ENCODE results near the gene NDUFB2.
"Not testable (repeated sequence)": the region's sequence is repeated elsewhere in the genome, so short reads cannot be mapped to it uniquely, and the experiment has no call there.

Gene NDUFB2

DNA sequence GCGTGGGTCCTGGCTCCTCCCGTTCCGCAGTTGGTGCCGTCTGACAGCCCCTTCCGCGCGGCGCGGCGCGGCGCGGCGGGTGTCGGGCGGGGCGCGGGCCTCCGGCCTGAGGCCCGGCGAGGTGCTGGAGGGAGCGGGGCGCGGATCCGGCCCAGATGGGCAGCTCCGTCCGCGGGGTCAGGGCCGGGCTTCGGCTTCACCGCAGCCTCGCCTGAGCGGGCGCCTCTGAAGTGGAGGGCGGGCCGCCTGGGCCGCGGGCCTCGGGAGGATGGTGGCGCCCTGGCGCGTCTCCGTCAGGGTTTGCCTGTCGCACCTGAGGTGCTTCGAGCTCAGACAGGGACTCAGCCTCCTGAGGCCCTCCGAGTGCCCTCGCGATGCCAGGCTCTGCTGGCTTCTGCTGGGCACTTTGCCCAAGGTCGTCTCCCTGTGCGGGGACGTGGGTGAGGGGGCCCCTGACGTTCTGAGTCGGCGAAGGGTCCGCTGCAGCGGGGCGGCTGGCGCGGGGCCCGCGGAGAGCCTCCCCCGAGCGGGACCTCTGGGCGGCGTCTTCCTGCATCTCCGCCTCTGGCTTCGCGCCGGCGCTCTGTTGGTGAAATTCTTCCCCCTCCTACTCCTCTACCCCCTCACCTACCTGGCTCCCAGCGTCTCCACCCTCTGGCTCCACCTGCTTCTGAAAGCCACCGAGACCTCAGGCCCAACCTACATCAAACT, 23.3 kb upstream of the NDUFB2 start:
- DNase-seq = peak; percentile 58

DNA sequence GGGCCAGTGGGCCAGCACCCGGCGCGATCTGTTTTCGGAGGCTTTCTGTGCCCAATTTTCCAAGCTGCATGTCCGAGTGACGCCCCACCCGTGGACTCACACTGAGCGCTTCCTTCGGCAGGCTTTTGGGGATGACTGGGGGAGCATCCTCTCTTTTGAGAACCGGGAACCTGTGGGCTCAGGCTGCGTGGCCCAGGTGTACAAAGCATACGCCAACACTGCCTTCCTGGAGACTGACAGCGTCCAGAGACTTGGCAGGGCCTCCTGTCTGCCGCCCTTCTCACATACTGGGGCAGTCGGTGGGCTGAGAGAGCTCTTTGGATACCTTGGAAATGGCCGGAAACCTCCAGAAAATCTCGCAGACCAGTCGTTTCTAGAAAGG, 22.7 kb upstream of the NDUFB2 start:
- no peak for DNase-seq

DNA sequence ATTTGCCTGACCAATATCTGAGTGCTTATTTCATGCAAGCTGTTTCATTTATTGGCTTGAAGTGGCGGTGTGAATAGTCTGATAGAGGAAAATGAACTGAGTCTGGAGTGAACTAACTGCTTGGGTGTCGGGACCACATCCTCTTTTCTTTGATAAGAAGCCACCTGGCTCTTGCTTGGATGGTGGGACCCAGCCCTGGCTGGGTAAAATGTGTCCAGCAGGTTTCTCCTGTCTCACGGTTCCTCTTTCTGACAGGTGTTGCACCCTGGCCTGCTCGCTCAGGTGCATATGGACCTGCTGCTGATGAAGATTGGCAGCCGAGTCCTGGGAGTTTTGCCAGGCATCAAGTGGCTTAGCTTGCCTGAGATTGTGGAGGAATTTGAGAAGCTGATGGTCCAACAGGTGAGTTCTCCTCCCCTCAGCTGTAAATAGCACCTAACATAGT, 22.1 kb upstream of the NDUFB2 start:
- no peak for DNase-seq

DNA sequence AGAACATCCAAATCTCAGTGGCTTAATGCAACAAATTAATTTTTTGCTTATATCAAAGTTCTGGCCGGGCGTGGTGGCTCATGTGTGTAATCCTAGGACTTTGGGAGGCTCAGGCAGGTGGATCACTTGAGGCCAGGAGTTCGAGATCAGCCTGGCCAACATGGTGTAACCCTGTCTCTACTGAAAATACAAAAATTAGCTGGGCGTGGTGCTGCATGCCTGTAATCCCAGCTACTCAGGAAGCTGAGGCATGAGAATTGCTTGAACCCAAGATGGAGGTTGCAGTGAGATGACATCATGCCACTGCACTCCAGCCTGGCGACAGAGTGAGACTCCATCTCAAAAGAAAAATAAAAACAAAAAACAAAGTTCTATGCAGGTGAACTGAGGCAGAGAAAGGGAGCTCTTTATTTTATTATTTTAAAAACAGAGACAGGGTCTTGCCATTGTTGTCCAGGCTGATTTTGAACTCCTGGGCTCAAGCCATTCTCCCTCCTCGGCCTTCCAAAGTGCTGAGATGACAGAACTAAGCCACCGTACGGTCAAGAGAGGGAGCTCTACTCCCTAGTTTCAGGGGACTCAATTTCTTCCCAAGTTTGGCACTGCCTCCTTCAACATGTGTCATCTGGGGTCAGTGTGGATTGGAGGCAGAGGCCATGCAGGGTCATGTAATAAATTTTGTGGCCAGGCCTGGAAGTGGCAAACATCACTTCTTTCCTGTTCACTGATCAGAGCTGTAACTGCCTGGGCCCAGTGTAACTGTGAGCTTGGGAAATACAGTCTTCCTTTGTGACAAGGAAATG, 21.4 kb upstream of the NDUFB2 start:
- DNase-seq = no peak

DNA sequence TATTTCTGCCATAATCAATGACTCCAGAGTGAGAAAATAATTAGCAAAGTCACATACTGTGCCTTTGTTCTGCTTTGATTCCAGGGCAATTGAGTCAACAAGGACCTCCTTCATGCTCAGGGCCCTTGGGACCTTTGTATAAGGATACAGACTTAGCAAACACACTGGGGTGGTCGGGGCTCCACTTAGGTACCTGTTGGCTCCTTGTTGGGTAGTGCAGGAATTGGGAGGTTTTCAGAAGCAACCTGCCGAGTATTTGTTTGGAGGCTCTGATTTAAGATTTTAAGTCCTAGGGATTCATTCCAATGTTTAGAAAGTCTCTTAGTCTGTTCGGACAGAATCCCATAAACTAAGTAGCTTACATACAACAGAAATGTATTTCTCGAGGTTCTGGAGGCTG, 20.8 kb upstream of the NDUFB2 start:
- DNase-seq = no peak

DNA sequence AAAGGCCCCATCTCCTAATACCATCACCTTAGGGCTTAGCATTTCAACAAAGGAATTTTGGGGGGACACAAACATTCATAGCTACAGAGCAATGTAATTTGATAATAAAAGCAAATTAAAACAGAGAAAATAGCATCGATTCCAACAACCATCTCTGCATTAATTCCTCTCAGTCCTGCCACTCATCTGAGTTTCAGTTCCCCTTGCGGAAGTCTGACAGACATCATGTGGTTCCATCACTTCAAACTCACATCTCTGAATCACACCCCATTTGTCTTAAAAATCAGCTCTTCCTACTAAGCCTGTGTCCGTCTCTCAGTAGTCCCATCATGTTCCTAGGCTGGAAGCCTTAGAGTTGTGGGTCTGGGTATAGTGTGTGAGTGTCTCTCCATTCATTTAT, 20.2 kb upstream of the NDUFB2 start:
- no peak for DNase-seq

DNA sequence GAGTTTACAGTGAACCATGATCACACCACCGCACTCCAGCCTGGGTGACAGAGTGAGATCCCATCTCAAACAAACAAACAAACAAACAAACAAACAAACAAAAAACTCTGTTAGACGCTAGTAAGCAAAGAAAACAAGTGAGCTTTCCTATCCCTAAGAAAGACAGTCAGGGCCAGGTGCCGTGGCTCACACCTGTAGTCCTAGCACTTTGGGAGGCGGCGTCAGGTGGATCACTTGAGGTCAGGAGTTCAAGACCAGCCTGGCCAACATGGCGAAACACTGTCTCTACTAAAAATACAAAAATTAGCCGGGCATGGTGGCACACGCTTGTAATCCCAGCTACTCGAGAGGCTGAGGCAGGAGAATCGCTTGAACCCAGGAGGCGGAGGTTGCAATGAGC, 19.6 kb upstream of the NDUFB2 start:
- DNase-seq = not testable (repeated sequence)

DNA sequence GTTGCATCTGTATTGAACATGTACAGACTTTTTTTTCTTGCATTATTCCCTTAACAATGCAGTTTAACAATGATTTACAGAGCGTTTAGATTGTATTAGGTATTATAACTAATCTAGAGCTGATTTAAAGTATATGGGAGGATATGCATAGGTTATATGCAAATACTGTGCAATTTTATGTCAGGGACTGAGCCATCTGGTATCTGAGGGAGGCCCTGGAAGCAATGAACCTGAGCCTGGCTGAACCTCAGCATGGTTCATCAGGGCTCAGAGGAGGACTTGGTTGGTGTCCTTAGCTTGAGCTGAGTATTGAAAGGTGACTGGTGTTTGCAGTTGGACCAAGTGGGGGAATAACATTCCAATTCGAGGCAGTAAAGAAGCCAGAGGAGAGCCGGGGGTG, 19.0 kb upstream of the NDUFB2 start:
- no peak for DNase-seq

DNA sequence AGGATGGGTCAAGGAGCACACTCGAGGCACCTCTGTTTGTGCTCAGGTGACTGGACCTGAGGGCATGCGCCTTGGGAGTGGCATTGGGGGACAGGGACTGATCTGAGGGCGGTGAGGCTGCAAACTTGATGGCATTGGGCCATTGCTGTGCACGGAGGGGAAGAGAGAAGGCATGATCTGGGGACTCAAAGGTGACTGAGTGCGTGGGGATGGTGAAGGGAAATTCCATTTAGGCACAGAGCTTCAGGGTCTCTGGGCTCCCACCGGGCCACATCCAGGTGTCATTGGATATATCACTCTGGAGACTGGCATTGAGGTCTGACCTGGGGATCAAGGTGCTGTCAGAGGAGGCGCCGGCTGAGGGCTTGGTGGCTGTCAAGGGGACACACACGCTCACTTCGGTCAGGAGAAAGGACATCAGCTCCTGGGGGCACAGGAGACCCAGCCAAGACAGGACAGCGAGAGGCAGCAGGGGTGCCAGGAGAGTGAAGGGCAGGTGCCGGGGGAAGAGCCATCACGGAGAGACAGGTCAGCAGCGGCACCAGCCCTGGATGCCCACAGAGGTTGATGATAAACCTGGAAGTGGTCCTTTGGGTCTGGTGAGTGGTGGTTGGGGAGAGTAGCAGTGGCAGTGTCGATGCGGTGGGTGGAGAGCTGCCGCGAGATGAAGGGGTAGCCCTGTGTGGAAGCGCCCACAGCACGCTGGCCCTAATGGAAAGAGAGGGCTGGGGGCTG, 18.3 kb upstream of the NDUFB2 start:
- no peak for DNase-seq

DNA sequence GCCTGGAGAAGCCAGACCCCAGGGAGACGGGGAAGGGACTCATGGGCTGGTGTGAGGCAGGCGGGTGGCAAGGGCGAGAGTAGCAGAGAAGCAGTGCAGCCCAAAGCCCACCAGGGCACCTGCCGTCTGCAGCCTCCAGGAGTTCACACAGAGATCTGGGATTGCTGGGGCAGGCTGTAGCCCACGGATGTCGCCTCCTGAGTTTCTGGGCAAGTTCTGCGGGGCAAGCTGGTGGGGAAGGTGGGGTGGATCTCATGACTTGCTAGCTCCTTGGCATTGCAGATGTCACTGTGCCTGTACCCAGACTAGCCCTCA, 17.7 kb upstream of the NDUFB2 start:
- DNase-seq = no peak

DNA sequence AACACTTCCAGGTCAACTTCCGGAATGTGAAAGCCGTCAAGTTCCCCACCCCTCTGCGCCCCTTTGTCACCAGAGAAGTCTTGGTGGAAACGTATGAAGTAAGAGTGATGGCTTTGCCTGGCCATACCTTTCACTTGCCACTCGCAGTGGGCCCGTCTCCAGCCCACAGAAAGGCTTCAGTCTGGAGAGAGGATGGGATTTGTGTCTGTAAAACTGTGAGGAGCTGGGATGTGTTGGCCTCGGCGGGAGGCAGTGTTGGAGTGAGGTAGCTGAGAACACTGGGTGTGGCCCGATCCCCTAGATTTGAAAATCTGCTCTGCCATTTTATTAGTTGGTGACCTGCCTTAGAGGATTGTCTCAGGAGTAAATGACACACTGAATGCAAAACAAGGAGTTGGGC, 17.3 kb upstream of the NDUFB2 start:
- DNase-seq = no peak

DNA sequence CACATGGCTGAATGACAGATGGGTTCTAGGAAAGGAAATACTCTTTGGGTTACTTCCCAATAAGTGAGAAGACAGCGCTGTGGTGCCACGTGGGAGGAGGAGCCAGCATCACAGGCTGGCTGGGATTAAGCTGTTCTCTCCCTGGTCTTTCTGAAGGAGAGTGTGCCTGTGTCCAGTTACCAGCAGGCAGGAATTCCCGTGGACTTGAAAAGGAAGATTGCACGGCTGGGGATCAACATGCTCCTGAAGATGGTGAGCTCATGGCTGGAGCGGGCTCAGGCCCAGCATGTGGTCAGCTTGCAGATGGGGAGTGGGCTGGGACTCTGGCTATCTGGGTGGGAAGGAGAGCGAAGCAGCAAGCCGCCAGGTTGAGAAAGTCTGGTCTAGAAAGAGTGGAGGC, 15.6 kb upstream of the NDUFB2 start:
- no peak for DNase-seq

DNA sequence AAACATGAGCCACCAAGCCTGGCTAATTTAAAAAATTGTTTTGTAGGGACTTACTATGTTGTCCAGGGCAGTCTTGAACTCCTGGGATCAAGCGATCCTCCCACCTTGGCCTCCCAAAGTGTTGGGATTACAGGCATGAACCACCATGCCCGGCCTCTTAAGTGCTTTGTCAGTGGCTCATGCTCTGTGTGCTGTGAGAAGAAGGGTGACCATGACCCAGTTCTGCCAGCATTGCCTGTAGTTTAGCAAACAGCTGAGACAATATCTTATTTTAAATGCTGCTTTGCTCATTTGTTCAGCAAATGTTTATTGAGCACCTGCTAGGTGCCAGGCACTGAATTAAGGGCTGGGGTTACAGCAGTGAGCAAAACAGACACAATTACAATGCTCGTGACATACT, 14.7 kb upstream of the NDUFB2 start:
- DNase-seq = no peak

DNA sequence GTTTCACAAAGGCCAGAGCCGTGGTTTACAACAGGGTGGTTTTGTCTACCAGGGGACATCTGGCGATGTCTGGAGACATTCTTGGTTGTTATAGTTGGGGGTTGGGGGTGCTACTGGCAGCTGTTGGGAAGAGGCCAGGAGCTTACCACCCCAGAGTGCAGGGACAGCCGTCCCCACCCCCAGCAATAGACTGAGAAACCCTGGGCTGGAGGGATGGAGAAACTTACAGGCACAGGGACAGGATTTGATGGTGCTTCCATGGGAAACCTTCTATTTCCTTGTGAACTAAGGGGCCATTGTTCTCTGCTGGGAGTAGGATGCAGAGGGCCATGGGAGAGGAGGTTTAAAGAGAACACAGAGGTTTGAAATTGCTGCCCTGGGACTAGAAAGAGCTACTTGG, 12.9 kb upstream of the NDUFB2 start:
- no peak for DNase-seq

DNA sequence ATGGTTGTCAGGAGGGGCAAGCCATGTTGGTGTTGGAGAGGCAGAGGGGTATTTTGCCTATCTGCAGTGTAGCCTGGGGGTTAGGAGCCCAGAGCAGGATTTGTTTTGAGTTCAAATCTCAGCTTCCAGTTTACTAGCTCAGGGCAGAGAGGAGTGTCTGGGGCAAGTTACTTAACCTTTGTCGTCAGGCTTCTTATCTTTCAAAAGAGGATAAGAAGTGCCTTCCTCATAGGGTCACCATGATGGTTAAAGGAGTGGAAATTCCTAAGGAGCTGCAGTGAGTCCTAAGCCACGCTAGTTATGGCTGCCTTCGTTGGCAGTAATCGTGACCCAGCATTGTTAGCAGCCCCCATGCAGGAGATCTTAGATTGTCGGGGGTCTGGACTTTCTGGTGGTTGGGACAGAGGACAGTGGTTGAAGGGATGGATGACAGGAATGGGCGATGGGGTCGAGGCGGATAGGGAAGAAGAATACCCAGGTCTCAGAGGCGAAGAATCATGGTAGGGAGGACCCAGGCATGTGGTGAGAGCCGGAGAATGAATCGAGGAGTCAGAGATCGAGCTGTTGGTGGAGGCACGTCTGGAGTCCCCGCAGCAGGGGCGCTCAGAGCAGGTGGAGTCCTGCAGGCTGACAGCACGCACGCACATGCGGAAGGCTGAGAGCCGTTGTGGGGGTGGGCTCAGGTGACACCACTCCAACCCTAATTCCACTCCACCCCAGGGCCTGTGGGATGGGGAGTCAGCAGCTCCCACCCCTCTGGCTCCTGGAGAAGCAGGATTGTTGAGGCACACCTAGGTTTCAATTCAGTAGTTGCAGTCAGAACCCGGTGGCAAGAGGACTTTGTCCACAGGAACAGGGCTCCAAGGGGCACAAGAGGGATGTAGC, 12.2 kb upstream of the NDUFB2 start:
- DNase-seq = no peak

DNA sequence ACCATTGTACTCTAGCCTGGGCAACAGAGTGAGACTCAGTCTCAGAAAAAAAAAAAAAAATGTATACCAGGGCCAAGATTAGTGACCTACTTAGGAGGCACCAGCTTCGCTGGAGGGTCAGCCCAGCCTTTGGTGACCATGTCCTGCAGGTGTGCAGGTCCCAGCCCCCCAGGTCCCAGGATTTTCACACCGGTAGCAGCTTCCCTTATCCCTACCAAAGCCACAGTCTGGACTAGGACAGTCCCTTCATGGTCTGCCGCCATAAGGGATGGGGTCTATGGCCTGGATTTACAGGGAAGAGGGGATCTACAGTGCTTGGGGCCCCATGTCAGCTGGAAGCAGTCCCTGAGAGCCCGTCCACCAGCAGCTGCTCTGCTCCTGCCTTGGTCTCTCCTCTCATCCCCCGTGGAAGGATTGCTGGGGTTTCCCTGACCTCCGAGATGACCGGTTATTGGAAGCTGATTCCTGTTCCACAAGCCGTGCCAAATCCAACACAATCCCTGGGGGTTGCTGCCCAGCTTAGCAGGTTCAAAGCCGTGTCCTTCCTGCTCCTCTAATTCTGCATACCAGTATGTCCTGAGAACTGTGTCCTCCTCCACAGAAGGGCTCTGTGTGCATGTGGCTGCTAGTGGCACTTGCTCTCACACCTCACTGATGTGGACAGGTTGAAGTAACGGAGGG, 11.0 kb upstream of the NDUFB2 start:
- DNase-seq = no peak

DNA sequence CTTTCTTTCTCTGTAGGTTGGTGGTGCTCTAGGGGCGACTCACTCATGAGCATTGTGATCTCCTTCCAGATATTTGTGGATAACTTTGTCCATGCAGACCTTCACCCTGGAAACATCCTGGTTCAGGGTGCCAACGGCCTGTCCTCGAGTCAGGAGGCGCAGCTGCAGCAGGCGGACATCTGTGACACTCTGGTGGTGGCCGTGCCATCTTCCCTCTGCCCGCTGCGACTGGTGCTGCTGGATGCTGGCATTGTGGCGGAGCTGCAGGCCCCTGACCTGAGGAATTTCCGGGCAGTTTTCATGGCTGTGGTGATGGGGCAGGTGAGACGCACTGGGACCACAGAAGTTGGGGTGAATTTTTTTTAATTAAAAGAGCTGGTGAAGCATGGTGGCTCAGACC, 9.6 kb upstream of the NDUFB2 start:
- no peak for DNase-seq

DNA sequence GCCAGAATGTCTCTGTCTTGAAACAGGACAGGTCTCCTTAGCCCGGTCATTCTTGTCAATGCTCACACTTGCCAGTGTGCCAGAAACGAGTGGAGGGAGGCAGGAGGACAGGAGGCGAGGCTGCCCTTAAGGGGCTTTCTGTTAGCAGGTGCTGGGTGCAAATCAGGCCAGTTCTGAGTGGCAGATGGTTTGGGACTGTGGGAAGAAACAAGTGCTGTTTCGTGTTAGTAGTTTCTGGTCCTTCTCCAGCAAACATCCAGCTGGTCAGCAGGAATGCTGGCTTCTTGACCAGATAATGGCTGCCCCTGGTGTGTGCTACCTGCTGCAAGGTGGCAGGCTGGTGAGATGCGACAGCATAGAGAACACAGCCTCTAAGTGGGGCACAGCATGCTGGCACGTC, 8.2 kb upstream of the NDUFB2 start:
- DNase-seq = no peak

DNA sequence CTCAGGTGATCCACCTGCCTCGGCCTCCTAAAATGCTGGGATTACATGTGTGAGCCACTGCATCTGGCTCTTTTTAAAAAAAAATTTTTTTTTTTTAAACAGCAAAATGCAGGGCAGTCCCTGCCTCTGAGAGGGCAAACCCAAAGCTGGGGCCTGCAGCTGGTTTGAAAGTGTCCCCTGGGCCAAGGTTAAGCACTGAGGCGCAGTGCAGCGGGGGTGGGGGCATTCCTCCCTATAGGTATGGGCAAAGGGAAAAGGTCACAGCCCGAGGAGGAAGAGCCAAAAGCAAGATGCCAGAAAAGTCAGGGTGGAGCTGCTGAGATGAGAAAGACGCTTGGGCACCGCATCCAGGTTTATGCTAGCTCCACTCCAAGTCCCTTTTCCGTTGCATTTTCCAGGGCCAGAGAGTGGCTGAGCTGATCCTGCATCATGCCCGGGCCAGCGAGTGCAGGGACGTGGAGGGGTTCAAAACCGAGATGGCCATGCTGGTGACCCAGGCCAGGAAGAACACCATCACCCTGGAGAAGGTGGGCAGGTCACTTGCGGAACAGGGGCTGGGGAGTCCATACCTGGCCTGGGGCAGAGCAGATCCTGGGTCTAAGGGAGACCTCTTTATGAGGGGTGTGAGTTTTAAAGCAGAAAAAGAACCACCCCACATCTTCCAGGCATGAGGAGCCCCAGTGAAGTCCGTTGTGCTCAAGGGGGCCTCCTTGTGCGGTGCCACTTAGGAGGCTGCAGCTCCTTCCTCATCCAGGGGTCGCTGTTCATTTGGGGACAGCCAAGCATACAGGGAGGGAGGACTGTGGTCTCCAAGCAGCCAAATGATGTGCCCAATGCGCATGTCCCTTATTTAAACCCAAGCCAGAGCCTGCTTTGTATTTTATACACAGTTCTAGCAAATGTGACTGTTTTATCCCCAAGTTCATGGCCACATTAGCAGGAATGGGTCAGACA, 7.0 kb upstream of the NDUFB2 start:
- DNase-seq = no peak

DNA sequence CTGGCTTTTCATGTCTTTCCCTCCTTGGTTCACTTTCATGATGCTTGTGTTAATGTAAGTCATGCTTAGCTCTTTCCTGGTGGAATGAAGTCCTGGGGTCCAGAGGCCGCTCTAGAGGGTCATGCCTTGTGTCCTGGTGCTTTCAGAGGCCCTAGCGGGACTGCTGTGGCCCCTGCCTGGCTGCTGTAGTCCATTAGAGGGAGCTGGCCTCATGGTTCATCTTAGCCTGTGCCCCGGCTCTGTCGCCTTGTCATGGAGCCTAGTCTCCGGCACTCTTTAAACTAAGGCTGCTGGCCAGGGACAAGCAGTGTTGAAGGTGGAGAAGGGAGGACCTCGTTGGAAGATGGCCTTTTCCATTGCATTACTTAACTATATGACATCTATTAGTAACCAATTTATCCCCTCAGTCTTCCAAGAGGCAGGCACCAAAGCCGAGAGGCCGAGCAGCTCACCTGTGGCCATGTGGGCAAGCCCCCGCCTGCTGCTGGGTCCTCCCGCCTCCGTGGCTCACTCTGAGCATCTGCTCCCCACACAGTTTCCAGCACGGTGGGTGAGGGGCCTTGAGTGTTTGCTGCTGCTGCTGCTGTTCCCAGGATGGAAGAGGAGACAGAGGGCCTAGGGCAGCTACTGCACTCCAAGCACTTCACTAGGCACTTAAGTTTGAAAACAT, 5.0 kb upstream of the NDUFB2 start:
- no peak for DNase-seq

DNA sequence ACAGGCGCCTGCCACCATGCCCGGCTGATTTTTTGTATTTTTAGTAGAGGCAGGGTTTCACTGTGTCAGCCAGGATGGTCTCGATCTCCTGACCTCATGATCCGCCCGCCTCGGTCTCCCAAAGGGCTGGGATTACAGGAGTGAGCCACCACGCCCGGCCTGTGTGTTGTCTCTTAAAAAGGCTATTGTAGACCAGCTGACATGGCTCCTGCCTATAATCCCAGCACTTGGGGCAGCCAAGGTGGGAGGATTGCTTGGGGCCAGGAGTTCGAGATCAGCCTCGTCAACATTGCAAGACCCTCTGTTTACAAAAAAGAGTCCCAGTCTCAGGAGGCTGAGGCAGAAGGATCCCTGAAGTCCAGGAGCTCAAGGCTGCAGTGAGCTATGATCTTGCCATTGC, 2.7 kb upstream of the NDUFB2 start:
- DNase-seq = not testable (repeated sequence)

Measured in NCI-H1930 (cell line).